K562 (cell line): ENCODE data around the gene TCHH. TPM values are rescaled to one million over a fixed set of nuclear protein-coding genes. Genes with fewer than 3 reads are reported as not detected.
A peak's percentile ranks its signal among the peaks of the same experiment; 100 is the strongest.

ENCODE experiments used
- DDX20 ChIP-seq: fragments of 450-650 bp; IDR thresholded peaks from 2 replicates; pipeline ENCODE4 v1.6.1; 2016; ENCODE audit warnings: missing genetic modification characterization, low read depth, mild to moderate bottlenecking, missing compliant biosample characterization, moderate library complexity
- DLX4 ChIP-seq: fragments of 250-450 bp; sonication (Bioruptor Pico); IDR thresholded peaks from 2 replicates; pipeline ENCODE4 v1.6.1; 2021; ENCODE audit warnings: mild to moderate bottlenecking
- E2F6 ChIP-seq, 2 experiments: IDR thresholded peaks; 2 replicates each; pipeline ENCODE4 v1.6.1; 2011; ENCODE audit warnings: borderline replicate concordance in 1 of 2, control low read depth in 1 of 2, low read depth in 1 of 2, low read length in 1 of 2, mild to moderate bottlenecking in 1 of 2, mixed read lengths in 1 of 2, moderate library complexity in 1 of 2; ENCODE audit not compliant: insufficient read depth in 1 of 2, insufficient read length in 1 of 2, poor library complexity in 1 of 2, severe bottlenecking in 1 of 2; ENCODE audit errors: extremely low read depth in 1 of 2
- E4F1 ChIP-seq: fragments of 250-450 bp; sonication (Bioruptor Pico); IDR thresholded peaks from 2 replicates; pipeline ENCODE4 v1.5.0; 2021; ENCODE audit warnings: mild to moderate bottlenecking, borderline replicate concordance
- FOSL1 ChIP-seq: fragments of 200-800 bp; sonication (Bioruptor generic); conservative IDR thresholded peaks from 2 replicates; pipeline ENCODE4 v1.6.1; 2016; ENCODE audit warnings: missing genetic modification characterization, missing compliant biosample characterization
- HNRNPH1 ChIP-seq: fragments of 200-400 bp; formaldehyde crosslinking; optimal IDR thresholded peaks from 2 replicates; pipeline ENCODE3; 2017; ENCODE audit warnings: low read depth, mild to moderate bottlenecking, low read length, moderate library complexity
- NEUROD1 ChIP-seq: fragments of 150-350 bp; IDR thresholded peaks from 2 replicates; pipeline ENCODE4 v1.6.1; 2014; ENCODE audit warnings: borderline replicate concordance, low read length, low read depth; ENCODE audit not compliant: partially characterized antibody
- NFATC3 ChIP-seq: fragments of 450-650 bp; IDR thresholded peaks from 2 replicates; pipeline ENCODE4 v1.6.1; 2017; ENCODE audit warnings: mild to moderate bottlenecking
- SMARCC2 ChIP-seq: fragments of 450-650 bp; IDR thresholded peaks from 2 replicates; pipeline ENCODE4 v1.6.1; 2017; ENCODE audit warnings: antibody characterized with exemption, moderate library complexity, mild to moderate bottlenecking, low read depth
- SOX6 ChIP-seq: fragments of 450-650 bp; IDR thresholded peaks from 2 replicates; pipeline ENCODE4 v1.6.1; 2014; ENCODE audit warnings: mild to moderate bottlenecking
- STAT5A ChIP-seq: IDR thresholded peaks from 2 replicates; pipeline ENCODE4 v1.6.1; 2012; ENCODE audit warnings: low read length, inconsistent platforms, borderline replicate concordance
- STAT5B ChIP-seq: fragments of 250-450 bp; sonication (Bioruptor Pico); IDR thresholded peaks from 2 replicates; pipeline ENCODE4 v1.8.0; 2021; ENCODE audit warnings: mild to moderate bottlenecking, inconsistent platforms
- TCF15 ChIP-seq: fragments of 250-450 bp; sonication (Bioruptor Pico); IDR thresholded peaks from 2 replicates; pipeline ENCODE4 v1.8.0; 2022; ENCODE audit warnings: moderate library complexity, mild to moderate bottlenecking, inconsistent platforms
- ZBTB2 ChIP-seq: fragments of 450-650 bp; IDR thresholded peaks from 2 replicates; pipeline ENCODE4 v1.6.1; 2016; ENCODE audit warnings: antibody characterized with exemption
- ZBTB5 ChIP-seq: fragments of 450-650 bp; IDR thresholded peaks from 2 replicates; pipeline ENCODE4 v1.6.1; 2017; ENCODE audit warnings: antibody characterized with exemption
- ZC3H4 ChIP-seq: sonication (generic); formaldehyde crosslinking; IDR thresholded peaks from 2 replicates; pipeline ENCODE4 v1.9.0; 2021; ENCODE audit warnings: missing genetic modification reagents, borderline replicate concordance
- ZNF282 ChIP-seq: sonication (generic); formaldehyde crosslinking; IDR thresholded peaks from 2 replicates; pipeline ENCODE4 v1.8.1; 2023; ENCODE audit warnings: missing genetic modification reagents
- ZNF764 ChIP-seq: fragments of 250-450 bp; sonication (Bioruptor Pico); IDR thresholded peaks from 2 replicates; pipeline ENCODE4 v1.4.0; 2020; ENCODE audit warnings: low read depth, mild to moderate bottlenecking, moderate library complexity
- polyA plus RNA-seq, 8 experiments: library from polyadenylated mRNA; depleted of rRNA in 4 of 8; stranded (reverse) in 5 of 8; unstranded in 3 of 8; fragments of >200 nt; fragmentation: Nextera tagmentation in 2 of 8; fragmentation: Illumina TruSeq in 1 of 8; extraction: Ambion mirVana in 2 of 8; extraction: Trizol in 1 of 8; gene quantifications; 2 replicates each; pipeline versions ENCODE4 v1.2.1 to v1.2.3, GENCODE V29; 2011 to 2014; ENCODE audit warnings: inconsistent platforms in 1 of 8, missing spikeins in 1 of 8
- total RNA-seq, 7 experiments: library from RNA; depleted of rRNA in 6 of 7; stranded (reverse); fragments of >200 nt in 6 of 7; fragmentation: Illumina TruSeq in 2 of 7; extraction: Trizol in 2 of 7; gene quantifications; 2 replicates each; pipeline versions ENCODE4 v1.2.1 to v1.2.3, GENCODE V29; 2011 to 2021; ENCODE audit warnings: low replicate concordance in 1 of 7

TCHH gene
- total and polyA plus RNA-seq, 9 of the 15 experiments (the other 6 are each of a cell fraction or from before 2014, with no cell fraction given) = not detected

GRCh38 chr1:152071123-152071522, 44.1 kb downstream of the TCHH start (continued):
- no peak for TF ChIP-seq DDX20 (tag)
- TF ChIP-seq SMARCC2 = no peak
- no peak for TF ChIP-seq ZBTB2
- TF ChIP-seq TCF15 = no peak
- no peak for TF ChIP-seq HNRNPH1
- no peak for TF ChIP-seq ZNF764
- TF ChIP-seq NEUROD1 = no peak
- TF ChIP-seq E4F1 (CRISPR knock-in tag) = no peak
- no peak for TF ChIP-seq ZBTB5
- no peak for TF ChIP-seq ZNF282
- TF ChIP-seq DLX4 (CRISPR knock-in tag) = no peak
- no peak for TF ChIP-seq STAT5B (CRISPR knock-in tag)
- TF ChIP-seq NFATC3 = no peak
- no peak for TF ChIP-seq ZC3H4 (CRISPR knock-in tag)
- peak; percentile 67 for TF ChIP-seq FOSL1
- peak; percentile 79 for TF ChIP-seq STAT5A
- 0 out of 2 replicates have a peak, but pooled peaks have one; percentile 56 for TF ChIP-seq SOX6
- TF ChIP-seq E2F6 (IDR thresholded peaks at IDR 0.05; ENCODE audit: borderline replicate concordance in 1 of 2, extremely low read depth in 1 of 2, insufficient read depth in 1 of 2, insufficient read length in 1 of 2, low read depth in 1 of 2, low read length in 1 of 2, poor library complexity in 1 of 2, severe bottlenecking in 1 of 2) = peak in 1 of 2 experiments; percentile 41
